H9 (cell line): ENCODE measurements around the gene UBE2J1. TPM values are rescaled to one million over a fixed set of nuclear protein-coding genes. Genes with fewer than 3 reads are reported as not detected.

Experiments
- DNase-seq: peaks from one replicate; pipeline ENCODE4 v3.0.0-alpha.2; 2017
- H2AFZ ChIP-seq: one replicate; pipeline ENCODE4 v1.6.1; 2013; ENCODE audit warnings: mild to moderate bottlenecking, low read length, control low read depth, moderate library complexity
- H2AK5ac ChIP-seq: 2 replicates; pipeline ENCODE4 v1.6.1; 2013; ENCODE audit warnings: low read length, control low read depth, mixed read lengths; ENCODE audit not compliant: insufficient read length
- H2BK120ac ChIP-seq: one replicate; pipeline ENCODE4 v1.6.1; 2013; ENCODE audit warnings: low read depth, mild to moderate bottlenecking, low read length, control low read depth, inconsistent platforms; ENCODE audit not compliant: poor library complexity, severe bottlenecking
- H2BK12ac ChIP-seq: 2 replicates; pipeline ENCODE4 v1.6.1; 2013; ENCODE audit warnings: low read length, control low read depth, mixed read lengths, low read depth; ENCODE audit not compliant: insufficient read length
- H2BK15ac ChIP-seq: 2 replicates; pipeline ENCODE4 v1.6.1; 2013; ENCODE audit warnings: low read depth, low read length, control low read depth
- H2BK20ac ChIP-seq: one replicate; pipeline ENCODE4 v1.6.1; 2013; ENCODE audit warnings: low read depth, mild to moderate bottlenecking, low read length, control low read depth, inconsistent platforms; ENCODE audit not compliant: poor library complexity, severe bottlenecking
- H2BK5ac ChIP-seq: 2 replicates; pipeline ENCODE4 v1.6.1; 2013; ENCODE audit warnings: low read length, control low read depth, mixed read lengths; ENCODE audit not compliant: insufficient read length
- H3K14ac ChIP-seq: 2 replicates; pipeline ENCODE4 v1.6.1; 2013; ENCODE audit warnings: low read length, control low read depth; ENCODE audit not compliant: insufficient read depth
- H3K18ac ChIP-seq: 2 replicates; pipeline ENCODE4 v1.6.1; 2013; ENCODE audit warnings: low read depth, mild to moderate bottlenecking, mixed read lengths, low read length, control low read depth; ENCODE audit not compliant: insufficient read length
- H3K23ac ChIP-seq: 2 replicates; pipeline ENCODE4 v1.6.1; 2013; ENCODE audit warnings: low read length, control low read depth, mixed read lengths, low read depth; ENCODE audit not compliant: insufficient read length
- H3K23me2 ChIP-seq: 2 replicates; pipeline ENCODE4 v1.6.1; 2013; ENCODE audit warnings: low read depth, mild to moderate bottlenecking, mixed read lengths, low read length, control low read depth; ENCODE audit not compliant: insufficient read length, poor library complexity, severe bottlenecking
- H3K27ac ChIP-seq: 2 replicates; pipeline ENCODE4 v1.5.1; 2013; ENCODE audit warnings: low read length, control low read depth, mixed read lengths, low read depth; ENCODE audit not compliant: insufficient read length
- H3K27me3 ChIP-seq: 2 replicates; pipeline ENCODE4 v1.6.1; 2013; ENCODE audit warnings: low read length, control low read depth, inconsistent platforms; ENCODE audit not compliant: insufficient read depth
- H3K4ac ChIP-seq: 2 replicates; pipeline ENCODE4 v1.6.1; 2013; ENCODE audit warnings: low read depth, mild to moderate bottlenecking, control low read depth, inconsistent platforms, low read length, moderate library complexity
- H3K4me1 ChIP-seq: 2 replicates; pipeline ENCODE4 v1.6.1; 2013; ENCODE audit warnings: low read length, control low read depth, inconsistent platforms; ENCODE audit not compliant: insufficient read depth
- H3K4me2 ChIP-seq: 2 replicates; pipeline ENCODE4 v1.6.1; 2013; ENCODE audit warnings: low read length, control low read depth, mixed read lengths; ENCODE audit not compliant: insufficient read length, insufficient read depth
- H3K56ac ChIP-seq: 2 replicates; pipeline ENCODE4 v1.6.1; 2013; ENCODE audit warnings: low read depth, mild to moderate bottlenecking, mixed read lengths, low read length, control low read depth; ENCODE audit not compliant: insufficient read length
- H3K79me1 ChIP-seq: 2 replicates; pipeline ENCODE4 v1.6.1; 2013; ENCODE audit warnings: low read depth, mild to moderate bottlenecking, moderate library complexity, low read length, control low read depth, inconsistent platforms; ENCODE audit not compliant: insufficient read depth, poor library complexity, severe bottlenecking
- H3K79me2 ChIP-seq: 2 replicates; pipeline ENCODE4 v1.6.1; 2013; ENCODE audit warnings: low read length, control low read depth, inconsistent platforms; ENCODE audit not compliant: insufficient read depth
- H3K9ac ChIP-seq: 2 replicates; pipeline ENCODE4 v1.6.1; 2013; ENCODE audit warnings: low read length, control low read depth, mixed read lengths; ENCODE audit not compliant: insufficient read length; ENCODE audit errors: extremely low read depth
- H3K9me3 ChIP-seq: one replicate; pipeline ENCODE4 v1.6.1; 2013; ENCODE audit warnings: low read depth, low read length, inconsistent platforms; ENCODE audit not compliant: control insufficient read depth
- H3T11ph ChIP-seq: one replicate; pipeline ENCODE4 v1.6.1; 2013; ENCODE audit warnings: mild to moderate bottlenecking, low read length, control low read depth, inconsistent platforms
- H4K20me1 ChIP-seq: one replicate; pipeline ENCODE4 v1.6.1; 2013; ENCODE audit not compliant: control insufficient read depth, insufficient read length, insufficient read depth
- H4K5ac ChIP-seq: 2 replicates; pipeline ENCODE4 v1.6.1; 2013; ENCODE audit warnings: low read depth, mild to moderate bottlenecking, mixed read lengths, low read length, control low read depth; ENCODE audit not compliant: insufficient read length
- H4K8ac ChIP-seq: replicated peaks from 2 replicates; pipeline ENCODE4 v1.6.1; 2013; ENCODE audit warnings: low read length, control low read depth, mixed read lengths, low read depth; ENCODE audit not compliant: insufficient read length
- H4K91ac ChIP-seq: 2 replicates; pipeline ENCODE4 v1.6.1; 2013; ENCODE audit warnings: low read depth, mild to moderate bottlenecking, moderate library complexity, mixed read lengths, low read length, control low read depth; ENCODE audit not compliant: insufficient read length
- H3K27ac Mint-ChIP-seq, 3 experiments: 2 replicates in 2 of 3; 3 replicates in 1 of 3; pipeline ENCODE4 v1.8.0; 2020 to 2021; ENCODE audit warnings: mixed read lengths in 3 of 3, mild to moderate bottlenecking in 1 of 3, moderate library complexity in 1 of 3
- H3K27me3 Mint-ChIP-seq: 2 replicates; pipeline ENCODE4 v1.8.0; 2021; ENCODE audit warnings: low read depth, mild to moderate bottlenecking, moderate library complexity, mixed read lengths
- H3K36me3 Mint-ChIP-seq, 3 experiments: 2 replicates in 2 of 3; 3 replicates in 1 of 3; pipeline ENCODE4 v1.8.0; 2020 to 2021; ENCODE audit warnings: low read depth in 3 of 3, mixed read lengths in 3 of 3; ENCODE audit not compliant: insufficient read depth in 1 of 3
- H3K4me1 Mint-ChIP-seq, 2 experiments: 2 replicates each; pipeline ENCODE4 v1.8.0; 2020; ENCODE audit warnings: mixed read lengths in 2 of 2
- H3K4me3 Mint-ChIP-seq, 2 experiments: 2 replicates in 1 of 2; 3 replicates in 1 of 2; pipeline ENCODE4 v1.8.0; 2020 to 2021; ENCODE audit warnings: mild to moderate bottlenecking in 2 of 2, mixed read lengths in 2 of 2, moderate library complexity in 1 of 2
- H3K9me3 Mint-ChIP-seq, 2 experiments: 2 replicates in 1 of 2; 3 replicates in 1 of 2; pipeline ENCODE4 v1.8.0; 2020; ENCODE audit warnings: mild to moderate bottlenecking in 2 of 2, mixed read lengths in 2 of 2, moderate library complexity in 1 of 2
- WGBS: extraction: QIAGEN DNeasy Blood & Tissue Kit; methylation state at CpG from one replicate; pipeline ENCODE4 v1.1.7; 2013; ENCODE audit warnings: missing lambda C conversion rate, low lambda C conversion rate, mixed read lengths; ENCODE audit not compliant: insufficient read length; ENCODE audit errors: extremely low coverage; 5-methylcytosine and 5-hydroxymethylcytosine counted together
- total RNA-seq: library from RNA; stranded (reverse); gene quantifications from 2 replicates; pipeline ENCODE4 v1.2.1, GENCODE V29; 2021
- TF ChIP-seq, protein P1 (sequence below): fragments of 200-600 bp; sonication (generic); conservative IDR thresholded peaks from 3 replicates; pipeline ENCODE4 v1.8.0; 2021; ENCODE audit warnings: antibody characterized with exemption, mild to moderate bottlenecking

UBE2J1 gene
- total RNA-seq, 1 experiment from 2014 or later: 13.1 TPM

DNA sequence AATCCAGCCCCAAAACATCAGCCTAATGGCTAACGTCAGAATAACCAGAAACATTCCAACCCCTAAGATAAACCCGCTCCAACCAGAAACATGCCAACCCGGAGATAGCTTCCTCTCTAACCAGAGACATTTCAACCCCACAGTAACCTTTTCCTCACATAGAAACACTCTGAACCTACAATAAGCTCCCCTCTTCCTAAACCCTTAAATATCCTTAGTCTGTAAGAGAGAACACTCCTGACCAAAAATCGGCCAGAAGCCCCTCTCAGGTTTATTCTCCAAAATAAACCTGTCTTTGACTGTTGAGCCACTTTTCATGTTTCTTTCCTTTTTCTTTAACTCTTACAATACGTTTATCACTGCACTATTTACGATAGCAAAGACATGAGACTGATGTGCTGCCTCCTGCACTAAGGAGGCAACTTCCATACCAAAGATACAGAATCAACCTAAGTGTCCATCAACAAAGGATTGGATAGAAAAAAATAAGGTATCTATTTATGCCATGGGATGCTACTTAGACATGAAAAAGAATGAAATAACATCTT is 32.4 kb downstream of the UBE2J1 start:
- Histone ChIP-seq H4K5ac (no peak overlapping the region), H3K9ac (no peak overlapping the region), H4K8ac (no peak overlapping the region), H3K4me2 (no peak overlapping the region), H3K23me2 (no peaks in the 10 kb centered on the region), H3K79me2 (no peaks in the 10 kb centered on the region), H2BK12ac (no peak overlapping the region), H3K9me3 (peaks cover 9% of the 10 kb centered on the region), H3K56ac (no peak overlapping the region), H3K14ac (no peak overlapping the region), H3K4ac (no peak overlapping the region), H3K18ac (no peak overlapping the region), H3K27ac (no peak overlapping the region), H2AFZ (no peak overlapping the region), H2BK15ac (no peak overlapping the region), H2BK5ac (no peak overlapping the region), H3K23ac (no peak overlapping the region), H3K79me1 (no peaks in the 10 kb centered on the region), H2AK5ac (no peak overlapping the region), H2BK120ac (no peak overlapping the region), H3K4me1 (no peaks in the 10 kb centered on the region), H3K27me3 (no peaks in the 10 kb centered on the region), H4K20me1 (no peaks in the 10 kb centered on the region), H3T11ph (no peak overlapping the region), H4K91ac (no peak overlapping the region), H2BK20ac (no peak overlapping the region)
- H3K4me3 Mint-ChIP-seq: no peak overlapping the region
- no peak for DNase-seq
- peaks cover 20 to 29% of the 10 kb centered on the region in 2 experiments for H3K9me3 Mint-ChIP-seq
- H3K4me1 Mint-ChIP-seq: peaks cover 13 to 28% of the 10 kb centered on the region in 2 experiments
- peaks cover 9 to 27% (median 16%) of the 10 kb centered on the region in 3 experiments for H3K36me3 Mint-ChIP-seq
- H3K27ac Mint-ChIP-seq: no peak overlapping the region
- H3K27me3 Mint-ChIP-seq: no peaks in the 10 kb centered on the region
- WGBS: no CpG with 5 or more reads among the region's 6 CpGs
- TF ChIP-seq, protein P1, sequence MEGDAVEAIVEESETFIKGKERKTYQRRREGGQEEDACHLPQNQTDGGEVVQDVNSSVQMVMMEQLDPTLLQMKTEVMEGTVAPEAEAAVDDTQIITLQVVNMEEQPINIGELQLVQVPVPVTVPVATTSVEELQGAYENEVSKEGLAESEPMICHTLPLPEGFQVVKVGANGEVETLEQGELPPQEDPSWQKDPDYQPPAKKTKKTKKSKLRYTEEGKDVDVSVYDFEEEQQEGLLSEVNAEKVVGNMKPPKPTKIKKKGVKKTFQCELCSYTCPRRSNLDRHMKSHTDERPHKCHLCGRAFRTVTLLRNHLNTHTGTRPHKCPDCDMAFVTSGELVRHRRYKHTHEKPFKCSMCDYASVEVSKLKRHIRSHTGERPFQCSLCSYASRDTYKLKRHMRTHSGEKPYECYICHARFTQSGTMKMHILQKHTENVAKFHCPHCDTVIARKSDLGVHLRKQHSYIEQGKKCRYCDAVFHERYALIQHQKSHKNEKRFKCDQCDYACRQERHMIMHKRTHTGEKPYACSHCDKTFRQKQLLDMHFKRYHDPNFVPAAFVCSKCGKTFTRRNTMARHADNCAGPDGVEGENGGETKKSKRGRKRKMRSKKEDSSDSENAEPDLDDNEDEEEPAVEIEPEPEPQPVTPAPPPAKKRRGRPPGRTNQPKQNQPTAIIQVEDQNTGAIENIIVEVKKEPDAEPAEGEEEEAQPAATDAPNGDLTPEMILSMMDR: no peak
